GM19397 (cell line): ENCODE results near the gene STAC.
"Not testable (repeated sequence)": the region's sequence is repeated elsewhere in the genome, so short reads cannot be mapped to it uniquely, and the experiment has no call there.

Source experiments
- ATAC-seq: cut with Tn5 transposase; IDR thresholded peaks from one replicate; pipeline ENCODE4 v1.9.1; 2021; ENCODE audit warnings: mild to moderate bottlenecking, moderate library complexity; ENCODE audit not compliant: unreplicated experiment

Gene STAC

GRCh38 chr3:36409862-36410261 lies 29.6 kb downstream of the STAC start:
- no peak for ATAC-seq

GRCh38 chr3:36411587-36411986 lies 31.3 kb downstream of the STAC start:
- ATAC-seq, result no peak

GRCh38 chr3:36416599-36416998 lies 36.3 kb downstream of the STAC start:
- no peak for ATAC-seq

- no peak for ATAC-seq
These were observed 36.9 kb downstream of the STAC start for GRCh38 chr3:36417237-36417636.

GRCh38 chr3:36418296-36418695 lies 38.0 kb downstream of the STAC start:
- no peak for ATAC-seq

GRCh38 chr3:36428445-36428844 lies 48.1 kb downstream of the STAC start:
- no peak for ATAC-seq

- ATAC-seq, result no peak
These were observed 49.7 kb downstream of the STAC start for GRCh38 chr3:36429986-36430485.

- no peak for ATAC-seq
These were observed 53.2 kb downstream of the STAC start for GRCh38 chr3:36433511-36433910.

- no peak for ATAC-seq
These were observed 54.6 kb downstream of the STAC start for GRCh38 chr3:36434687-36435426.

GRCh38 chr3:36443028-36443686 lies 62.9 kb downstream of the STAC start:
- ATAC-seq, result no peak

GRCh38 chr3:36444909-36445308 lies 64.6 kb downstream of the STAC start:
- no peak for ATAC-seq

GRCh38 chr3:36446276-36446675 lies 66.0 kb downstream of the STAC start:
- ATAC-seq, result no peak

GRCh38 chr3:36447061-36447460 lies 66.8 kb downstream of the STAC start:
- ATAC-seq, result no peak

GRCh38 chr3:36451816-36452215 lies 71.5 kb downstream of the STAC start:
- ATAC-seq, result no peak

- not testable (repeated sequence) for ATAC-seq
These were observed 72.9 kb downstream of the STAC start for GRCh38 chr3:36453213-36453612.

- ATAC-seq, result not testable (repeated sequence)
These were observed 73.6 kb downstream of the STAC start for GRCh38 chr3:36453896-36454295.

GRCh38 chr3:36455406-36455805 lies 75.1 kb downstream of the STAC start:
- ATAC-seq, result no peak

- no peak for ATAC-seq
These were observed 76.5 kb downstream of the STAC start for GRCh38 chr3:36456784-36457183.

GRCh38 chr3:36457667-36458066 lies 77.4 kb downstream of the STAC start:
- ATAC-seq, result no peak

- ATAC-seq, result no peak
These were observed 78.9 kb downstream of the STAC start for GRCh38 chr3:36459177-36459576.

GRCh38 chr3:36461597-36461996 lies 81.3 kb downstream of the STAC start:
- no peak for ATAC-seq

- not testable (repeated sequence) for ATAC-seq
These were observed 91.7 kb downstream of the STAC start for GRCh38 chr3:36472045-36472444.
